SK-N-SH treated with all-trans-retinoic acid at 6 μM for 48 hours (cell line): ENCODE results near the gene KCNMB2.

ENCODE experiments used
- ARNTL ChIP-seq: fragments of 450-650 bp; formaldehyde crosslinking; IDR thresholded peaks from 2 replicates; pipeline ENCODE4 v1.5.0; 2020; ENCODE audit warnings: low read depth, mild to moderate bottlenecking, moderate library complexity, borderline replicate concordance
- ESRRG ChIP-seq: fragments of 250-450 bp; sonication (Bioruptor Pico); IDR thresholded peaks from 2 replicates; pipeline ENCODE4 v1.6.1; 2021; ENCODE audit warnings: mild to moderate bottlenecking
- GLIS3 ChIP-seq: fragments of 250-450 bp; sonication (Bioruptor Pico); IDR thresholded peaks from 2 replicates; pipeline ENCODE4 v1.5.0; 2020; ENCODE audit warnings: mild to moderate bottlenecking, moderate library complexity
- PPARA ChIP-seq: fragments of 250-450 bp; sonication (Bioruptor Pico); IDR thresholded peaks from 2 replicates; pipeline ENCODE4 v1.5.0; 2020; ENCODE audit warnings: mild to moderate bottlenecking, borderline replicate concordance
- RARB ChIP-seq: fragments of 250-450 bp; sonication (Bioruptor Pico); IDR thresholded peaks from 2 replicates; pipeline ENCODE4 v1.8.0; 2021; ENCODE audit warnings: mild to moderate bottlenecking, moderate library complexity
- ZC3H10 ChIP-seq: fragments of 250-450 bp; sonication (Bioruptor Pico); IDR thresholded peaks from 2 replicates; pipeline ENCODE4 v1.5.1; 2021; ENCODE audit warnings: mild to moderate bottlenecking, moderate library complexity
- ZFP3 ChIP-seq: fragments of 250-450 bp; sonication (Bioruptor Pico); IDR thresholded peaks from 2 replicates; pipeline ENCODE4 v1.5.0; 2020; ENCODE audit warnings: mild to moderate bottlenecking, moderate library complexity
- ZFP30 ChIP-seq: fragments of 450-650 bp; formaldehyde crosslinking; IDR thresholded peaks from 2 replicates; pipeline ENCODE4 v1.5.0; 2022; ENCODE audit warnings: mild to moderate bottlenecking, moderate library complexity
- ZNF565 ChIP-seq: fragments of 450-650 bp; formaldehyde crosslinking; conservative IDR thresholded peaks from 2 replicates; pipeline ENCODE4 v1.5.0; 2020; ENCODE audit warnings: low read depth, mild to moderate bottlenecking, moderate library complexity
- TF ChIP-seq, protein P1 (sequence below): fragments of 250-450 bp; sonication (Bioruptor Pico); IDR thresholded peaks from 2 replicates; pipeline ENCODE4 v1.8.0; 2020; ENCODE audit warnings: mild to moderate bottlenecking, moderate library complexity, borderline replicate concordance
- TF ChIP-seq, protein P2 (sequence below): fragments of 250-450 bp; sonication (Bioruptor Pico); IDR thresholded peaks from 2 replicates; pipeline ENCODE4 v1.8.0; 2021; ENCODE audit warnings: low read depth, mild to moderate bottlenecking, moderate library complexity, borderline replicate concordance

DNA sequence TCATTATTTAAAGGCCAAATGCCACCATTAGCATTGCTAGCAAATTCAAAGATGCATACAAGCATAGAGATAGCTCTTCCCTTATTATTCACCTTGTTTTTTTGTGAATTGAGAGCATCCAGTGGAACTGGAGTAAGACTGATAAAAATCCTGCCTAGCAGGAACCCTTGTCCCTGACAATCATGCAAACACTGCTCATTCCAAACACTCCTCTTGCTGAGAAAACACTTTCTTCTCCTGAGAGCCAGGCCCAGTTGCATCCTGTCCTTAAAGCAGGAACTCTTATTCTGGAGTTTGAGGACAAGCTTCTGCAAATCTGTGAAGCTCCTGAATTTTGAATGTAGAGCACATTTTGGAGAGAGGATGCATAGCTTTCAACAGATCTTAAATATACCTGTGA, 49.3 kb upstream of the KCNMB2 start:
- no peak for TF ChIP-seq ZFP30 (CRISPR knock-in tag)
- no peak for TF ChIP-seq ARNTL (CRISPR knock-in tag)
- TF ChIP-seq, protein P1, sequence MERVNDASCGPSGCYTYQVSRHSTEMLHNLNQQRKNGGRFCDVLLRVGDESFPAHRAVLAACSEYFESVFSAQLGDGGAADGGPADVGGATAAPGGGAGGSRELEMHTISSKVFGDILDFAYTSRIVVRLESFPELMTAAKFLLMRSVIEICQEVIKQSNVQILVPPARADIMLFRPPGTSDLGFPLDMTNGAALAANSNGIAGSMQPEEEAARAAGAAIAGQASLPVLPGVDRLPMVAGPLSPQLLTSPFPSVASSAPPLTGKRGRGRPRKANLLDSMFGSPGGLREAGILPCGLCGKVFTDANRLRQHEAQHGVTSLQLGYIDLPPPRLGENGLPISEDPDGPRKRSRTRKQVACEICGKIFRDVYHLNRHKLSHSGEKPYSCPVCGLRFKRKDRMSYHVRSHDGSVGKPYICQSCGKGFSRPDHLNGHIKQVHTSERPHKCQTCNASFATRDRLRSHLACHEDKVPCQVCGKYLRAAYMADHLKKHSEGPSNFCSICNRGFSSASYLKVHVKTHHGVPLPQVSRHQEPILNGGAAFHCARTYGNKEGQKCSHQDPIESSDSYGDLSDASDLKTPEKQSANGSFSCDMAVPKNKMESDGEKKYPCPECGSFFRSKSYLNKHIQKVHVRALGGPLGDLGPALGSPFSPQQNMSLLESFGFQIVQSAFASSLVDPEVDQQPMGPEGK (CRISPR knock-in tag) = no peak
- no peak for TF ChIP-seq RARB
- no peak for TF ChIP-seq ZNF565 (CRISPR knock-in tag)
- no peak for TF ChIP-seq GLIS3 (CRISPR knock-in tag)
- no peak for TF ChIP-seq ZFP3
- TF ChIP-seq, protein P2, sequence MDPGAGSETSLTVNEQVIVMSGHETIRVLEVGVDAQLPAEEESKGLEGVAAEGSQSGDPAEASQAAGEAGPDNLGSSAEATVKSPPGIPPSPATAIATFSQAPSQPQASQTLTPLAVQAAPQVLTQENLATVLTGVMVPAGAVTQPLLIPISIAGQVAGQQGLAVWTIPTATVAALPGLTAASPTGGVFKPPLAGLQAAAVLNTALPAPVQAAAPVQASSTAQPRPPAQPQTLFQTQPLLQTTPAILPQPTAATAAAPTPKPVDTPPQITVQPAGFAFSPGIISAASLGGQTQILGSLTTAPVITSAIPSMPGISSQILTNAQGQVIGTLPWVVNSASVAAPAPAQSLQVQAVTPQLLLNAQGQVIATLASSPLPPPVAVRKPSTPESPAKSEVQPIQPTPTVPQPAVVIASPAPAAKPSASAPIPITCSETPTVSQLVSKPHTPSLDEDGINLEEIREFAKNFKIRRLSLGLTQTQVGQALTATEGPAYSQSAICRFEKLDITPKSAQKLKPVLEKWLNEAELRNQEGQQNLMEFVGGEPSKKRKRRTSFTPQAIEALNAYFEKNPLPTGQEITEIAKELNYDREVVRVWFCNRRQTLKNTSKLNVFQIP (CRISPR knock-in tag) = no peak
- TF ChIP-seq PPARA (CRISPR knock-in tag) = no peak
- no peak for TF ChIP-seq ZC3H10 (CRISPR knock-in tag)
- TF ChIP-seq ESRRG (CRISPR knock-in tag) = no peak
